Frontal cortex (tissue), 4 donors: ENCODE results near the gene TBC1D22A. TPM values are rescaled to one million over a fixed set of nuclear protein-coding genes. Genes with fewer than 3 reads are reported as not detected.
"Not testable (repeated sequence)": the region's sequence is repeated elsewhere in the genome, so short reads cannot be mapped to it uniquely, and the experiment has no call there.

ENCODE experiments used
- DNase-seq, 2 donors: peaks; one replicate each; pipeline ENCODE4 v3.0.0; 2012; ENCODE audit warnings: low spot score in 2 of 2
- FAIRE-seq: peaks from 2 replicates; lab custom pipeline; 2012; peaks lifted over from hg19 to GRCh38; lab: Jason Lieb, UNC
- total RNA-seq: library from RNA; depleted of rRNA; stranded (reverse); fragments of >200 nt; gene quantifications from one replicate; pipeline ENCODE4 v1.2.3, GENCODE V29; 2014
- donor health status: control.
- donor health status: control.
- donor health status: control.

The TBC1D22A gene
- total RNA-seq, 1 donor from 2014 or later = 5.3 TPM

DNA sequence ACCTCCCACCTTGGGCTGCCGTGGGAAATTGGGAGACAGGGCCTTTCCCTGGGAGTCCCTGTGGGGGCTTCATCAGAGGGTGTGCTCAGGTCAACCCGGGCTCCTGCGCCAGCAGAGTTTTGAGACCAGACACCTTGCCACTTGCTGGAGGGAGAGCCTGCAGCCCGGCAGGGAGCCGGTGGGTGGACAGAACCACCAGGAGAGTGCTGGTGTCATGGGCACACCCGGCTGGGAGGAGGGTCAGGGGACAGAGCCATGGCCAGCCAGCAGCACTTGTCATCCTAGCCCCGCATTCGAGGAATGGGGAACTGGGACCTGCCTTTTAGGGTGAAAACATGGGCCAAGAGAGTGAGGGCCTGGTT, 209.3 kb downstream of the TBC1D22A start:
- DNase-seq (no peak), FAIRE-seq (no peak)

DNA sequence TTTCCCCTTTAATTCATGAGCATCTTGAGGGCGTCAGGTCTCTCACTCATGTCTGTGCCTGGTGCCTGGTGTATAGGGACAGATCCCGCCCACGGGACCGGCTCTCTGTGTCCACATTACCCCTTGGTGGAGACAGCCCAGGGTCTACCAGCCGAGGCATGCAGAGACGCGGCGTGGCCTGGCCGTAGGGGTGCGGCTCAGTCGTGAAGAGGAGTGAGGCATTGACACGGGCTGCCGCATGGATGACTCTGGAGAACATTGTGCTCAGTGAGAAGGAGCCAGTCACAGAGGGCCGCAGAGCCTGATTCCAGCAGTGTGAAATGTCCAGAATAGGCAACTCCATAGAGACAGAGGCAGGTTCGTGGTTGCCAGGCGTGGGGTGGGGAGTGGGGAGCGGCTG, 209.8 kb downstream of the TBC1D22A start:
- DNase-seq (no peak), FAIRE-seq (no peak)

DNA sequence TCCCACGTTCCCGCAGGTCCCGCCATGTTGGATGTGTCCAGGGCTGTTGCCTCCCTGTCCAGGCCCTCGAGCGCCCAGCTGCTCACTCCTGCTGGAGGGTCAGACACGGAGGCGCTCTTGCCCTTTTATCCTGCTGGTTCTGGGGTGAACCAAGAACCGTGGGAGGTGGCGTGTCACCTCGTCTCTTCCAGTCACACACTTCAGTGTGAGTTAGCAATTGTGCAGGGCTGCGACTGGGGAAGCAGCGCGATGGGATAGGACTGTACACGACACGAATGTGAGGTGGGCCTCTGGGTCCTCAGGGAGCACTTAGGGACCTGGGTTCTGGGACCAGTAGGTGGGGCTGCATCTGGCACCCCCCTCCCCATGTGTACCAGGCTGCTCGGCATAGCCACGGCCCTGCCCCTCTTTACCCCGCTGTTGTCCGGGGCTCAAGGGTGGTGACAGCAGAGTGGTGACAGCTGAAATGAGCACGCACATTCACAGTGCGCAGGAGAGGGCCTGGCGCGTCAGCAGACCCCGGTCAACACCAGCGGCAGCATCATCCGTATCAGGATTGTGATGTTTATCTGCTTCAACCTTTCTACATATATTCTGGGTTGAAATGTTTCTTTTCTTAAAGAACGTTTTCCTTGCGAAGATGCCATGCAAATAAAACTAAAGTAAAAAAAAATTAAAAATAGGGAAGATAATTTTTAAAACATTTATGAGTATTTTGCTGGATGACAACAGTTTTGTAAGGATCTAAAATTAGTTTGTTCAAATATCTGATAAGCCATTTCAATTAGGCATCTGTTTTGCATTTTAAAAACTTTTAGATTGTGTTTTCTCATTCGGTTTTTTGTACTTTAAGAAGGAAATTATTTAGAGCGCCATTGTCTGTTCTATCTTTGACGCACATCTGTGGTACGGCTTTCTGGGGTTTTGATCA, 210.7 kb downstream of the TBC1D22A start:
- DNase-seq (no peak), FAIRE-seq (peak; percentile 28)

GRCh38 chr22:46974077-46974476, 211.6 kb downstream of the TBC1D22A start:
- DNase-seq = no peak
- FAIRE-seq = no peak

GRCh38 chr22:46974631-46975585, 212.5 kb downstream of the TBC1D22A start:
- no peak for DNase-seq
- FAIRE-seq = no peak

DNA sequence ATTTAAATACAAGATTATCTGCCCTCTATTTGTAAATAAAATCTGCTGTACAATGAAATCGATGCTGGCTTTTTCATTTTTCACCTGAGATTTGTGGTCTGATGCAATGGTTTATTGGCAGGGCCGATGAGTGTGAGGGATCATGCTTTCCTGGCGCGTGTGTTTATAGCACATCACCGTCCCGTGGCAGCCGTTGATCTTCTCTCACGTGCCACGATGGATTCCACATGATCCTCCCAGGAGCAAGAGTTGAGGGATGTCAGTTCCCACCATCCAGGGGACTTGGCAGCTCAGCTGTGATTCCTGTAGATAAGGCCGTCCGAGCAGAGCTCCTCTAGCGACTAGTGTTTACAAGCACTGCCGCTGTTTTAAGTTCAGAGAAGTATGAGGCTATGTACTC, 213.7 kb downstream of the TBC1D22A start:
- DNase-seq (no peak), FAIRE-seq (no peak)

- DNase-seq (no peak), FAIRE-seq (no peak)
Measured at GRCh38 chr22:46976598-46976997, 214.1 kb downstream of the TBC1D22A start.

GRCh38 chr22:46977656-46978343, 215.3 kb downstream of the TBC1D22A start:
- DNase-seq (no peak), FAIRE-seq (no peak)

DNA sequence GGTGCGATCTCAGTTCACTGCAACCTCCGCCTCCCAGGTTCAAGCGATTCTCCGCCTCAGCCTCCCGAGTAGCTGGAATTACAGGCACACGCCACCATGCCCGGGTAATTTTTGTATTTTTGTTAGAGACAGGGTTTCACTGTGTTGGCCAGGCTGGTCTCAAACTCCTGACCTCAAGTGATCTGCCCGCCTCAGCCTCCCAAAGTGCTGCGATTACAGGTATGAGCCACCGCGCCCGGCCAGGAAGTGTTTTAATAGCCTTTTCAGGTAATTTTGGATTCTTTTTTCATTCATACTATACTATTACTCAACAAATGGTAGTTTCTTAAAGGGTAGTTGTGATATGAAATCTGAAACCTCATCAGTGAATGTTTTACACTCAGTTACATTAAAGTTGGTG, 216.2 kb downstream of the TBC1D22A start:
- FAIRE-seq, DNase-seq: not testable (repeated sequence)

DNA sequence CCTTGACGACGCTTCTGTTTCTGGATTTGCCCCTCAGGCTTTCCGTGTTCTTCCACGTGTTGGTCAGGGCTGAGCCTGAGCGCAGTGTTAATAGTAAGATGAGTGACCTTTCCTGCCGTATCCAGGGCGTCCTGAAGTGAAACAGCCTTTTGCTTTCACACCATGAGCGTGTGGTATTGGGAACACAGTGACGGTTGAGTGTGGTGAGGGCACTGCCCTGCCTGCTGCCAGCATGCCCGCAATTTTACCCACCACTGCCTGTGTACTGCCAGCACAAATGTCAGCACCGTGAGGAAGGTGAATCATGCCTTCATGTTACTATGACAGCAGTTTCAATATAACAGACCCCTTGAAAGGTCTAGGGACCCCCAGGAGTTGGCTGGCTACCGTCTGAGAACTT, 217.1 kb downstream of the TBC1D22A start:
- no peak for FAIRE-seq

GRCh38 chr22:46980392-46980791, 217.9 kb downstream of the TBC1D22A start:
- FAIRE-seq = no peak

More for the DNA sequence above, 217.1 kb downstream of the TBC1D22A start:
- DNase-seq = no peak

DNA sequence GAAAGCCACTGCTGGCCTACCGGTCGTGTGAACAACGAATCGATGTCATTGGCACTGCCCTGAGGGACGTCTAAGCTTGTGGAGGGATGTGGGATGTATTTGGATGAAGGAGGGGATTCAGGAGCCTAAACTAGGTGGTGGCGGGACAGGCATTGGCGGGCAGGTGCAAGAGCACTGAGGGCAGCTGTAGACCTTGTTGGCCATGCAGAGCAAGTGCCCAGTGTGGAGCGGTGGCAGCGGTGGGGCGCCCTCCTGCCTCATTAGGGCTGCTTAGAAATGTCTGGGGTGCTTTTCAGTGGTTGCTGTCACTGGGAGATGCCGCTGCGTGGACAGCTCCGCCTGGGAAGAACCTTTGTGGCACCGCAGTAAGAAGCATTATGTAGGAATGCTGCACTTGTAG, 220.2 kb downstream of the TBC1D22A start:
- FAIRE-seq (no peak), DNase-seq (no peak)

More at GRCh38 chr22:46980392-46980791, 217.9 kb downstream of the TBC1D22A start:
- no peak for DNase-seq

- no peak for FAIRE-seq
- no peak for DNase-seq
Measured at GRCh38 chr22:46983046-46983445, 220.6 kb downstream of the TBC1D22A start.

- DNase-seq (no peak), FAIRE-seq (no peak)
Measured at GRCh38 chr22:46984751-46985506, 222.5 kb downstream of the TBC1D22A start.

DNA sequence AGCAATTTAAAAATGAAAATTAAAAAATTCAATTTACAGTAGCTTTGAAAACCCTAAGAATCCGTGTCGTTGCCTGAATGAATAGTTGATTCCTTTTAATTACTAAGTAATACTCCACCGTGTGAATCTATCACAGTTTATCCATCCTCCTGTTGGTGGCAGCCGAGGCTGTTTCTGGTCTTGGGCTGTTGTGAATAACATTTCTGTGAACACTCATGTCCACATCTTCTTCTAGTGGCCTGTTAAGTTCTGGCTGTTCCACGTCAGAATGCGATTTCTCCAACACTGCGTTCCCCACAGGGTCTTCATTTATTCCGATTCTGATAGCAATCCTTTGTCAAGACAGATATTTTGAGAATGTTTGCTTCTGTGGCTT, 223.0 kb downstream of the TBC1D22A start:
- DNase-seq (no peak), FAIRE-seq (no peak)

DNA sequence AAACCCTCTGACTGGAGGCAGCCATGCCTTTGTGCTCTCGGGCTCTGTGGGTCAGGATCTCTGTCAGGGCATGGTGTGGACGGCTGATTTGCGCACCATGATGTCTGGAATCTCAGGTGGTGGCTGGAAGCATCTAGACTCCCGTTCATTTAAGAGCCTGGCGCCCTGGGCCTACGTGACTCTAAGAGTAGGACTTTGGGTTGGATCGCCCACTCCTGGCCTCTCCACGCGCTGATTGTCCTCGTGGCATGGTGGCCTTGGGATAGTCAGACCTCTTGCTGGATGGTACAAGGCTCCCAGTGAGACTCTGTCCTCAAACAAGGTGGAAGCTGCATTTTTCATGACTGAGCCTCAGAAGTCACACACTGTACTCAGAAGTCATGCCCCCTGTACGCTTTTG, 224.3 kb downstream of the TBC1D22A start:
- DNase-seq (no peak), FAIRE-seq (no peak)

GRCh38 chr22:46990937-46991550, 228.6 kb downstream of the TBC1D22A start:
- DNase-seq (no peak), FAIRE-seq (no peak)

DNA sequence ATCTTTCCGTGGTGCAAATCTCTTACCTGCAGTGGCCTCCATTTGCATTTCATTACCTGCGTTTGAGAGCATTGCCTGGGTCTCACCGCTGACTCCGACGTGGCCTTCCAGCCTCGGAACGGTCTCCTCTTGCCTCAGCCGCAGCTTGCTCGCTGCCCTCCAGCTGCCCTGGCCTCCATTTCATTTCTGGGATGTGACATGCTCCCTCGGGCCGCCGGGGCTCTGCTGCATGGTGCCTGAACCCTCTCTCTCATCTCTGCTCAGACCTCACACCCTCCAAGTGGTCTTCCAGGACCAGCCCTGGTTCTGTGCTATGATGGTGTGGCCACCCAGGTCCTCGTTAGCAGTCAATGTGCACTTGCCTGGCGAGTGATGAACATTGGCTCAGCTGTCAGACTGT, 229.2 kb downstream of the TBC1D22A start:
- DNase-seq = no peak
- FAIRE-seq = no peak

- FAIRE-seq (no peak), DNase-seq (no peak)
Measured at GRCh38 chr22:46992121-46992731, 229.8 kb downstream of the TBC1D22A start.
